Lower lobe of right lung (tissue), 2 donors: ENCODE measurements around the gene FALEC. TPM values are rescaled to one million over a fixed set of nuclear protein-coding genes. Genes with fewer than 3 reads are reported as not detected.

Source experiments
- ATAC-seq, 2 donors: fragments of 200-7000 bp; cut with Tn5 transposase; one replicate each; pipeline ENCODE4 v1.9.1; 2020 to 2022; ENCODE audit warnings: mild to moderate bottlenecking in 2 of 2, moderate library complexity in 2 of 2
- DNase-seq: peaks from one replicate; pipeline ENCODE4 v3.0.0-alpha.2; 2020
- H3K27ac ChIP-seq: fragments of 200-600 bp; one replicate; pipeline ENCODE4 v1.8.0; 2022
- H3K27me3 ChIP-seq: fragments of 200-600 bp; one replicate; pipeline ENCODE4 v1.8.0; 2022; ENCODE audit warnings: low read depth
- H3K36me3 ChIP-seq: fragments of 200-600 bp; one replicate; pipeline ENCODE4 v1.8.0; 2022; ENCODE audit warnings: mild to moderate bottlenecking
- H3K4me1 ChIP-seq: fragments of 200-600 bp; one replicate; pipeline ENCODE4 v1.8.0; 2022
- H3K4me3 ChIP-seq: fragments of 200-600 bp; one replicate; pipeline ENCODE4 v1.8.0; 2022; ENCODE audit warnings: mild to moderate bottlenecking
- H3K9me3 ChIP-seq: fragments of 200-600 bp; one replicate; pipeline ENCODE4 v1.8.0; 2022
- CTCF ChIP-seq: fragments of 200-600 bp; IDR thresholded peaks from one replicate; pipeline ENCODE4 v1.8.0; 2022; ENCODE audit warnings: antibody characterized with exemption, mild to moderate bottlenecking
- intact Hi-C: fragments of 100-400 bp; cut with DNase I; formaldehyde crosslinking; loops from one replicate; pipeline ENCODE4 v1.11.0; 2022
- total RNA-seq: library from RNA; stranded (reverse); fragmentation: NEBNext Ultra II Directional; extraction: Animal tissue kit (Norgen Biotek cat#: 25700); gene quantifications from one replicate; pipeline ENCODE4 v1.2.1, GENCODE V29; 2021
- donor health status: DM: no; HTN: yes; CAD: no; lungs with severe emphysema.

The FALEC gene
- total RNA-seq, 1 donor from 2014 or later: not detected

GRCh38 chr1:150551051-150551783 lies 35.7 kb downstream of the FALEC start:
- Histone ChIP-seq H3K27ac (peak overlapping the region; percentile 85), H3K27me3 (no peaks in the 10 kb centered on the region), H3K9me3 (no peaks in the 10 kb centered on the region), H3K4me3 (peak overlapping the region; percentile 67), H3K36me3 (peaks cover 15% of the 10 kb centered on the region), H3K4me1 (peaks cover 46% of the 10 kb centered on the region)
- DNase-seq (no peak), ATAC-seq (no peak)
- intact Hi-C loops: no loop called here
- TF ChIP-seq CTCF: no peak

GRCh38 chr1:150551784-150552127 lies 36.2 kb downstream of the FALEC start:
- intact Hi-C loops: no loop called here
- Histone ChIP-seq H3K9me3 (no peaks in the 10 kb centered on the region), H3K36me3 (peaks cover 18% of the 10 kb centered on the region), H3K4me3 (peak overlapping the region; percentile 67), H3K4me1 (peaks cover 46% of the 10 kb centered on the region), H3K27me3 (no peaks in the 10 kb centered on the region), H3K27ac (peak overlapping the region; percentile 85)
- ATAC-seq: no peak
- DNase-seq: no peak
- TF ChIP-seq CTCF: no peak

GRCh38 chr1:150552128-150552910 lies 36.8 kb downstream of the FALEC start:
- ATAC-seq (peak; percentile 51 to 71), DNase-seq (peak; percentile 92)
- Histone ChIP-seq H3K4me3 (peak overlapping the region; percentile 67), H3K4me1 (peaks cover 46% of the 10 kb centered on the region), H3K36me3 (peaks cover 20% of the 10 kb centered on the region), H3K27me3 (no peaks in the 10 kb centered on the region), H3K27ac (peak overlapping the region; percentile 85), H3K9me3 (no peaks in the 10 kb centered on the region)
- intact Hi-C loops: no loop called here
- TF ChIP-seq CTCF: no peak

- TF ChIP-seq CTCF: no peak
- no peaks in the 10 kb centered on the region for H3K27me3 ChIP-seq
- no peak for DNase-seq
- no peak for ATAC-seq
- H3K4me3 ChIP-seq: peak overlapping the region; percentile 22
- peaks cover 52% of the 10 kb centered on the region for H3K4me1 ChIP-seq
- intact Hi-C loops: no loop called here
- no peaks in the 10 kb centered on the region for H3K9me3 ChIP-seq
- H3K27ac ChIP-seq: peak overlapping the region; percentile 77
- H3K36me3 ChIP-seq: peaks cover 26% of the 10 kb centered on the region
Observed at GRCh38 chr1:150552911-150553289, 37.3 kb downstream of the FALEC start.

GRCh38 chr1:150553392-150554085 lies 38.0 kb downstream of the FALEC start:
- Histone ChIP-seq H3K4me3 (peak overlapping the region; percentile 22), H3K27ac (peak overlapping the region; percentile 77), H3K4me1 (peaks cover 59% of the 10 kb centered on the region), H3K9me3 (no peaks in the 10 kb centered on the region), H3K27me3 (no peaks in the 10 kb centered on the region), H3K36me3 (peaks cover 33% of the 10 kb centered on the region)
- no peak for TF ChIP-seq CTCF
- DNase-seq (peak; percentile 48), ATAC-seq (no peak)
- intact Hi-C loops: no loop called here
